GM10248 (cell line): ENCODE data around the gene CYP2S1.

Source experiments
- CTCF ChIA-PET: fragments of 300-600 bp; sonication (Branson Sonifier 250); formaldehyde crosslinking; extraction: SDS; loops from one replicate; lab custom pipeline; 2021; ENCODE audit warnings: antibody characterized with exemption; lab: Yijun Ruan, JAX
- POLR2A ChIA-PET: fragments of 350-650 bp; sonication (Branson Sonifier 250); formaldehyde crosslinking; extraction: SDS; loops from one replicate; lab custom pipeline; 2020; ENCODE audit warnings: antibody characterized with exemption; lab: Yijun Ruan, JAX
- DNase-seq: peaks from one replicate; pipeline ENCODE4 v3.0.0; 2012; ENCODE audit errors: extremely low spot score
- TF ChIP-seq, protein P1 (sequence below): IDR thresholded peaks from 2 replicates; pipeline ENCODE4 v1.5.1; 2012; ENCODE audit warnings: mild to moderate bottlenecking, low read depth; ENCODE audit errors: extremely low read depth, missing control alignments, control extremely low read depth

Gene CYP2S1

GRCh38 chr19:41255171-41255570 is 62.2 kb downstream of the CYP2S1 start:
- POLR2A ChIA-PET, result no interaction called here
- CTCF ChIA-PET, result no interaction called here
- TF ChIP-seq, protein P1, sequence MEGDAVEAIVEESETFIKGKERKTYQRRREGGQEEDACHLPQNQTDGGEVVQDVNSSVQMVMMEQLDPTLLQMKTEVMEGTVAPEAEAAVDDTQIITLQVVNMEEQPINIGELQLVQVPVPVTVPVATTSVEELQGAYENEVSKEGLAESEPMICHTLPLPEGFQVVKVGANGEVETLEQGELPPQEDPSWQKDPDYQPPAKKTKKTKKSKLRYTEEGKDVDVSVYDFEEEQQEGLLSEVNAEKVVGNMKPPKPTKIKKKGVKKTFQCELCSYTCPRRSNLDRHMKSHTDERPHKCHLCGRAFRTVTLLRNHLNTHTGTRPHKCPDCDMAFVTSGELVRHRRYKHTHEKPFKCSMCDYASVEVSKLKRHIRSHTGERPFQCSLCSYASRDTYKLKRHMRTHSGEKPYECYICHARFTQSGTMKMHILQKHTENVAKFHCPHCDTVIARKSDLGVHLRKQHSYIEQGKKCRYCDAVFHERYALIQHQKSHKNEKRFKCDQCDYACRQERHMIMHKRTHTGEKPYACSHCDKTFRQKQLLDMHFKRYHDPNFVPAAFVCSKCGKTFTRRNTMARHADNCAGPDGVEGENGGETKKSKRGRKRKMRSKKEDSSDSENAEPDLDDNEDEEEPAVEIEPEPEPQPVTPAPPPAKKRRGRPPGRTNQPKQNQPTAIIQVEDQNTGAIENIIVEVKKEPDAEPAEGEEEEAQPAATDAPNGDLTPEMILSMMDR, result no peak

More at GRCh38 chr19:41255171-41255570, 62.2 kb downstream of the CYP2S1 start:
- no peak for DNase-seq
